ENCODE data around the gene CMYA5. TPM values are rescaled to one million over a fixed set of nuclear protein-coding genes. Genes with fewer than 3 reads are reported as not detected.

The CMYA5 gene
- total RNA-seq, 4 donors from 2014 or later: 3,049 to 3,867 (median 3,338) TPM

DNA sequence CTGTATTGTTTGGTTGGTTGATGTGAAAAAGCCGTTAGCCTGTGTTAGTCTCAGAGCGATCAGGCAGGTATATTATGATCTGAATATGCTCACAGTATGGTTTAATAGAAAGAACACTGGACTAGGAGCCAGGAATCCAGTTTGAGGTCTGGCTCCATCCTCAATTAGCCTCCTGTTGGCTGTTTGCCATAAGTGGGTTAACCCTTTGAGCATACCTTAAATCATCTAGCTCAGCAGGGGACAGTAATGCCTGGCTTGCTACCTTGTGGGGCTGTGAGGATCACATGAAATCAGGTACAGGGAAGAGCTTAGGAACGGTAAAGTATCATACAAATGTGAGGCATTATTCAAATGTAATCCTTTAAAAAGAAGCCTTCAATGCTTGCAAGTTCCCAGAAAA, 104.7 kb downstream of the CMYA5 start:
- Histone ChIP-seq H3K36me3 (peaks cover 0 to 93% of the 10 kb centered on the region in 2 donors), H3K9me3 (no peaks in the 10 kb centered on the region), H3K4me3 (no peak overlapping the region), H3K27me3 (no peaks in the 10 kb centered on the region), H3K27ac (peak overlapping the region; percentile 82 to 86 (median 84)), H3K4me1 (peaks cover 56 to 57% of the 10 kb centered on the region in 2 donors)
- ATAC-seq (no peak), DNase-seq (no peak)
- in situ Hi-C loops (cut with MboI; ENCODE audit: low sequenced_read_pairs in 4 of 4): no loop called here
- intact Hi-C loops (cut with DNase I; ENCODE audit: low total_unique reads): loop anchor here (5.0 kb wide), 1 partner anchor 102 kb away; no protein-coding TSS in a partner anchor
- no peak for TF ChIP-seq POLR2A (IDR thresholded peaks at IDR 0.05)
- TF ChIP-seq, protein P1, sequence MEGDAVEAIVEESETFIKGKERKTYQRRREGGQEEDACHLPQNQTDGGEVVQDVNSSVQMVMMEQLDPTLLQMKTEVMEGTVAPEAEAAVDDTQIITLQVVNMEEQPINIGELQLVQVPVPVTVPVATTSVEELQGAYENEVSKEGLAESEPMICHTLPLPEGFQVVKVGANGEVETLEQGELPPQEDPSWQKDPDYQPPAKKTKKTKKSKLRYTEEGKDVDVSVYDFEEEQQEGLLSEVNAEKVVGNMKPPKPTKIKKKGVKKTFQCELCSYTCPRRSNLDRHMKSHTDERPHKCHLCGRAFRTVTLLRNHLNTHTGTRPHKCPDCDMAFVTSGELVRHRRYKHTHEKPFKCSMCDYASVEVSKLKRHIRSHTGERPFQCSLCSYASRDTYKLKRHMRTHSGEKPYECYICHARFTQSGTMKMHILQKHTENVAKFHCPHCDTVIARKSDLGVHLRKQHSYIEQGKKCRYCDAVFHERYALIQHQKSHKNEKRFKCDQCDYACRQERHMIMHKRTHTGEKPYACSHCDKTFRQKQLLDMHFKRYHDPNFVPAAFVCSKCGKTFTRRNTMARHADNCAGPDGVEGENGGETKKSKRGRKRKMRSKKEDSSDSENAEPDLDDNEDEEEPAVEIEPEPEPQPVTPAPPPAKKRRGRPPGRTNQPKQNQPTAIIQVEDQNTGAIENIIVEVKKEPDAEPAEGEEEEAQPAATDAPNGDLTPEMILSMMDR (IDR thresholded peaks at IDR 0.05 in 4 of 5, conservative IDR thresholded peaks at IDR 0.05 in 1 of 5): no peak

- H3K27ac ChIP-seq: peak overlapping the region; percentile 22 to 86 (median 83)
- intact Hi-C loops (cut with DNase I; ENCODE audit: low total_unique reads) (loop anchor here (5.0 kb wide), 1 partner anchor 61 kb away; no protein-coding TSS in a partner anchor), in situ Hi-C loops (cut with MboI; ENCODE audit: low sequenced_read_pairs in 4 of 4) (no loop called here)
- H3K4me1 ChIP-seq: peaks cover 50 to 56% of the 10 kb centered on the region in 2 donors
- no peaks in the 10 kb centered on the region for H3K9me3 ChIP-seq
- TF ChIP-seq POLR2A (IDR thresholded peaks at IDR 0.05): no peak
- TF ChIP-seq, protein P1 (IDR thresholded peaks at IDR 0.05 in 4 of 5, conservative IDR thresholded peaks at IDR 0.05 in 1 of 5): no peak
- DNase-seq (peak; percentile 23 to 61), ATAC-seq (peak; percentile 6 to 31)
- H3K4me3 ChIP-seq: no peak overlapping the region
- H3K27me3 ChIP-seq: no peaks in the 10 kb centered on the region
- peaks cover 0 to 93% of the 10 kb centered on the region in 2 donors for H3K36me3 ChIP-seq
These were observed 106.2 kb downstream of the CMYA5 start for GRCh38 chr5:79795764-79796398.

DNA sequence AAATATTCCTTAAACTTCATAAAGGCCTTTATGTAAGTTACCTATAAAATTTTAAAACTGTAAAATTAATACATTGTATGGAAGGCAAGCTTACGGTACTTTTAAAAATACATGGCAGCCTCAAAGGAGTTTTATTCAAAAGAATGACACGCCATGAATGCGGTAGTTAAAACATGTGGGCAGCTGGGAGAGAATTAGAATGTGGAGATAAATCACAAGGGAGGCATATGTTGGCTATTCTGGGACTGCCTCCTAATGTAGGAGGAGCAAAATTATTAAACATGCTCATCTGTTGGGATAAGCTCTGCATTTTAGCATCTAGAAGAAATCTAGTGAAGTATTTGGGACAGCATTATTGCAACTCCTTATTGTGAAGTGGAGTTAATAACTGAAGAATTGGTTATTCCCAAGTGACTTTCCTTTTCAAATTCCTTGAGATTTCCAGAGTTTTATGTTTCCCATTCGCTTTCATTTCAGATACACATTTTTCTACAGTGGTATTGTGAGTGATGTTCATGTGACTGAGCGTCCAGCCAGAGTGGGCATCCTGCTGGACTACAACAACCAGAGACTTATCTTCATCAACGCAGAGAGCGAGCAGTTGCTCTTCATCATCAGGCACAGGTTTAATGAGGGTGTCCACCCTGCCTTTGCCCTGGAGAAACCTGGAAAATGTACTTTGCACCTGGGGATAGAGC, 109.4 kb downstream of the CMYA5 start:
- ATAC-seq (no peak), DNase-seq (no peak)
- no peak for TF ChIP-seq POLR2A (IDR thresholded peaks at IDR 0.05)
- TF ChIP-seq, protein P1 (IDR thresholded peaks at IDR 0.05 in 4 of 5, conservative IDR thresholded peaks at IDR 0.05 in 1 of 5): no peak
- intact Hi-C loops (cut with DNase I; ENCODE audit: low total_unique reads): loop anchor here (5.0 kb wide), 1 partner anchor 58 kb away; no protein-coding TSS in a partner anchor
- Histone ChIP-seq H3K27ac (peak overlapping the region; percentile 43 to 58 (median 54)), H3K27me3 (no peaks in the 10 kb centered on the region), H3K9me3 (no peaks in the 10 kb centered on the region), H3K36me3 (peaks cover 0 to 84% of the 10 kb centered on the region in 2 donors), H3K4me1 (peaks cover 44 to 56% of the 10 kb centered on the region in 2 donors), H3K4me3 (no peak overlapping the region)
- in situ Hi-C loops (cut with MboI; ENCODE audit: low sequenced_read_pairs in 4 of 4): no loop called here

DNA sequence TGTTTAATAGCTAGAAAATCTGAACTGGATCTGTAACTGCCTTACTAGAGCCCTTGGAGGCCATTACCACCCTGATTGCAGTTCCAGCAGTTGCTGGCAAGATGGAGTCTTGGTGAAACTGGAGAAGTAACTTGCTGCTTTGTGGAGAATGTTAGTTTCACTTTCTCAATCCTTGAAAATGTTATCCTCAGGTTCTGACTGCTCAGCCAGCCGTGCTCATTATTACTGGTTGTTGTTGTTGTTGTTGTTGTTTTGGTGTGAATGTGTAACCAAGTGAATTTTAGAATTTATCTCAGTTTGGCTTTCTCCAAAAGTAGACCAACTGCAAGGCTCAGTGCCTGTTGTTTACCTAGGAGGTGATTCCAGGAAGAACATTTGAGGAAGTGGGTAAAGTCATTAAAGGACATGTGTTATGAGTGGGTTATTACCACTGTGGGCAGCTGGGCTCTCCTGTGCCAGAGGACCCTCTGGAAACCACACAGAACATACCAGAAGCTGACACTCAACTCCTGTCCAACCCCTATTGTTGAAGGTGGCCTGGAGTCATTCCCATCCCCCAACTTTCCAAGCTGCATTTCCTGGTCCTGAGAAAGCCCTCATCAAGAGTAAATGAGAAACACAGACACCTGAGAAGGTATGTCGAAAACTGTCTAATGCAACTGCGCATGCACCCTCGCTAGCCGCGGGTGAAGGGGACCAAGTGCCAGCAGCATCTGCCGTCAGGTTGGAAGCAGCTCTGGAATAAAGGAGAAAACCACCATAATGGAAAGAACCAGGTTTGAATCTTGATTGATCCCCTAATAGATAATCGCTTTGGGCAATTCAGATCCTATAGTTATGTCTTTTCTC, 111.6 kb downstream of the CMYA5 start:
- H3K27me3 ChIP-seq: no peaks in the 10 kb centered on the region
- no peak overlapping the region for H3K4me3 ChIP-seq
- ATAC-seq: peak; percentile 43 to 85
- in situ Hi-C loops (cut with MboI; ENCODE audit: low sequenced_read_pairs in 4 of 4): no loop called here
- DNase-seq: peak in 1 of 2 donors; percentile 50
- H3K9me3 ChIP-seq: no peaks in the 10 kb centered on the region
- peaks cover 0 to 67% of the 10 kb centered on the region in 2 donors for H3K36me3 ChIP-seq
- peak overlapping the region; percentile 57 to 71 (median 66) for H3K27ac ChIP-seq
- no peak for TF ChIP-seq POLR2A (IDR thresholded peaks at IDR 0.05)
- intact Hi-C loops (cut with DNase I; ENCODE audit: low total_unique reads): no loop called here
- H3K4me1 ChIP-seq: peaks cover 36 to 45% of the 10 kb centered on the region in 2 donors
